Cardiac muscle cell (in vitro differentiated cells and primary cell): ENCODE data around the gene SEMA4G. TPM values are rescaled to one million over a fixed set of nuclear protein-coding genes. Genes with fewer than 3 reads are reported as not detected.
A peak's percentile ranks its signal among the peaks of the same experiment; 100 is the strongest.

ENCODE experiments used
- DNase-seq, 2 donors: peaks; one replicate each; pipeline versions ENCODE4 v3.0.0 to v3.0.0-alpha.2; 2010 to 2017; ENCODE audit warnings: low read depth in 1 of 2, low spot score in 1 of 2
- H3K27ac ChIP-seq: fragments of 200-600 bp; sonication (generic); 2 replicates; pipeline ENCODE4 v1.5.1; 2016
- H3K27me3 ChIP-seq: fragments of 200-600 bp; sonication (generic); 2 replicates; pipeline ENCODE4 v1.6.0; 2016; ENCODE audit warnings: control low read depth
- H3K36me3 ChIP-seq: fragments of 200-600 bp; sonication (generic); 2 replicates; pipeline ENCODE4 v1.5.1; 2016; ENCODE audit warnings: control low read depth
- H3K4me1 ChIP-seq: fragments of 200-600 bp; sonication (generic); 2 replicates; pipeline ENCODE4 v1.8.1; 2017; ENCODE audit warnings: low read depth, mild to moderate bottlenecking, mixed run types
- H3K4me3 ChIP-seq: fragments of 200-600 bp; sonication (generic); 2 replicates; pipeline ENCODE4 v1.5.1; 2016; ENCODE audit warnings: mild to moderate bottlenecking
- H3K9me3 ChIP-seq: fragments of 200-600 bp; sonication (generic); 2 replicates; pipeline ENCODE4 v1.5.1; 2017; ENCODE audit warnings: low read depth, mild to moderate bottlenecking, control low read depth
- CTCF ChIP-seq: IDR thresholded peaks from 2 replicates; pipeline ENCODE4 v1.5.1; 2012; ENCODE audit warnings: low read depth, mild to moderate bottlenecking, low read length
- polyA plus RNA-seq: library from polyadenylated mRNA; unstranded; fragments of >200 nt; fragmentation: Nextera tagmentation; extraction: Ambion mirVana; gene quantifications from 2 replicates; pipeline ENCODE4 v1.2.1, GENCODE V29; 2016
- total RNA-seq: library from RNA; depleted of rRNA; stranded (reverse); fragments of >200 nt; gene quantifications from 2 replicates; pipeline ENCODE4 v1.2.3, GENCODE V29; 2016

Gene SEMA4G
- total and polyA plus RNA-seq, 2 experiments from 2014 or later: 7.0 to 18.1 TPM

DNA sequence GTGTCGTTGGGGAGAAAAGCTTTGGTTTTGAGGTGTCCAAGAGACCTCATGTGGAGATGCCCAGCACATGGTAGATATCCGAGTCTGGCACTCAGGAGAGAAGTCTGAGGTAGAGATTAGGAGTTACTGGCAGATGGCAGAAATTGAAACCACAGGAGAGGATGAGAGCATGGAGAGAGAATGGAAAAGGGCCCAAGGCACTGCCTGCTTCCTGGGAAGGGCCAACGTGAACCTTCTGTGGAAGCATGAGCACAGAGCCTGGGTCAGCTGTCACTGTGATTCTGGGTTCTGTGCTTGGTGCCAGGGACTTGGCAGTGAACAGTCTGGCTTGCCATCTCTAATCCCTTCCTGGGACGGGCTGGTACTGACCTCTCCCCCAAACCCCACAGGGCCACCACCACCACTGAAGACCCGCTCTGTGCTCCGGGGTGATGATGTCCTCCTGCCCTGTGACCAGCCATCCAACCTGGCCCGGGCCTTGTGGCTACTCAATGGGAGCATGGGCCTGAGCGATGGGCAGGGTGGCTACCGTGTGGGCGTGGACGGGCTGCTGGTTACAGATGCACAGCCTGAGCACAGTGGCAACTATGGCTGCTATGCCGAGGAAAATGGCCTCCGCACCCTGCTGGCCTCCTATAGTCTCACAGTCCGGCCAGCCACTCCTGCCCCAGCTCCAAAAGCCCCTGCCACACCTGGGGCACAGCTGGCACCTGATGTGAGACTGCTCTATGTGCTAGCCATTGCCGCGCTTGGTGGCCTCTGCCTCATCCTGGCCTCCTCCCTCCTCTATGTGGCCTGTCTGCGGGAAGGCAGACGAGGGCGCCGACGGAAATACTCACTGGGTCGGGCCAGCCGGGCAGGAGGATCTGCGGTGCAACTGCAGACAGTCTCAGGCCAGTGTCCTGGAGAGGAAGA lies 13.9 kb downstream of the SEMA4G start:
- Histone ChIP-seq H3K36me3 (peaks cover 15% of the 10 kb centered on the region), H3K27me3 (no peaks in the 10 kb centered on the region), H3K9me3 (no peaks in the 10 kb centered on the region), H3K4me1 (peaks cover 6% of the 10 kb centered on the region), H3K27ac (no peak overlapping the region), H3K4me3 (no peak overlapping the region)
- DNase-seq: no peak
- TF ChIP-seq CTCF: no peak

- TF ChIP-seq CTCF: no peak
- DNase-seq: no peak
- H3K9me3 ChIP-seq: no peaks in the 10 kb centered on the region
- peaks cover 13% of the 10 kb centered on the region for H3K36me3 ChIP-seq
- H3K27ac ChIP-seq: no peak overlapping the region
- H3K4me1 ChIP-seq: peaks cover 7% of the 10 kb centered on the region
- no peak overlapping the region for H3K4me3 ChIP-seq
- H3K27me3 ChIP-seq: no peaks in the 10 kb centered on the region
Observed at GRCh38 chr10:100983868-100984671, 14.8 kb downstream of the SEMA4G start.

DNA sequence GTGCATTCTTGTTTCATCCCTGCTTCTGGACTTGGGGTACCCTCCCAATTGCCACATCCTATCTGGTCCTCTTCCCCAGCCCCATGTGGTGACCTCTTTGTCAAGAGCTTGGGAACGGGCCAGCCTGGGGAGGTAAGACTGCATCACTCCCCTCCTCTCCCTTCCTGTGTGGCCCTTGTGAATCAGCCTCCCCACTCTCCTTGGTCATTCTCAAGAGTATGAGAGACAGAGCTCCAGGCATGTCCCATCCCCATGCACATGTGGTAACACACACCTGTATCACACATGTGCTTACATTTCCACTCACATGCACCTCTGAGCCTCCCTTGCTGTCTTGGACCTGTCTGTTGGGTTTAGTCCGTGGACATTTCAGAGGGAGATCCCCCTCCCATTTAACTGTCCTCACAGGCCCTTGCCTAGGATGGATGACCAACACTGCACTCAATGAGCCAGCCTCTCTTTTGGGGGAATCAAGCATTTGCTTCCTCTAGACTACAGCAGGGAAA lies 15.4 kb downstream of the SEMA4G start:
- peak in 1 of 2 donors; percentile 14 for DNase-seq
- H3K4me3 ChIP-seq: no peak overlapping the region
- no peak for TF ChIP-seq CTCF
- peaks cover 11% of the 10 kb centered on the region for H3K36me3 ChIP-seq
- no peaks in the 10 kb centered on the region for H3K9me3 ChIP-seq
- H3K27ac ChIP-seq: no peak overlapping the region
- no peaks in the 10 kb centered on the region for H3K27me3 ChIP-seq
- peaks cover 7% of the 10 kb centered on the region for H3K4me1 ChIP-seq

DNA sequence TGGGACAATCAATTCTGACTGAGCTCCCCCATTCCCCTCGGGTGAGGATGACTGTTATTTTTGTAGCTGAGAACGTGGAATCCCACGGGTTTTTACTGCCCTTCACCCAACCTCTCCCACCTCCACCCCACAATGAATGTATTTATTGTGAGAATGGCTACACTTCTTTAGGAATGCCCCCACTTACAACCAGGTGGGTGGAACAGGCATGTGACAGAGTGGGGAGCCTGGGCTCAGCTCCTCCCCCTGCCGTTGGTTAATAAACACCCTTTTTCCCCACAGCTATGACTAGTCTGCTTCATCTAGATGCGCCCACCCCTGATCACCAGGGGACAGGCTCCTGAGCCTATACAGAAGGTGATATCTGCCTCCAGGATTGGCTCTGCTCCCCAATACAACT lies 16.0 kb downstream of the SEMA4G start:
- no peak for TF ChIP-seq CTCF
- no peak for DNase-seq
- Histone ChIP-seq H3K27me3 (no peaks in the 10 kb centered on the region), H3K4me1 (peaks cover 7% of the 10 kb centered on the region), H3K4me3 (no peak overlapping the region), H3K27ac (no peak overlapping the region), H3K9me3 (no peaks in the 10 kb centered on the region), H3K36me3 (peaks cover 11% of the 10 kb centered on the region)

DNA sequence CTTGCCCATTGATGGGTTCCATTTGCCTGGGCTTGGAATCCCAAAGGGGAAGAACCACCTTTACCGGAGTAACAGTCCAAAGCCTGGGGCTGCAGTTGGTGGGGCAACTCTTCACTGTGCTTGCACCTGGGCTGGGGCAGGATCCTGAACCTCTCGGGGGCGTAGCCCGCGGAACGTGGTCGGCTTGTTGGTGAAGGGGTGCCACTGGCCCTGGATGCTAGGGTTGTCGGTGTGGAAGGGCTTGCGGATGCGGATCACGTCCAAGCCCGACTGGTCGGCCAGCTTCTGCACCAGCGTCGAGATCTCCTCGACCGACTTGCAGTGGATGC lies 17.3 kb downstream of the SEMA4G start:
- DNase-seq: no peak
- Histone ChIP-seq H3K9me3 (no peaks in the 10 kb centered on the region), H3K27ac (peak overlapping the region; percentile 94), H3K27me3 (no peaks in the 10 kb centered on the region), H3K36me3 (peaks cover 14% of the 10 kb centered on the region), H3K4me3 (peak overlapping the region; percentile 82), H3K4me1 (peaks cover 7% of the 10 kb centered on the region)
- no peak for TF ChIP-seq CTCF
